Muscle layer of duodenum (tissue), 2 donors: Measurements from ENCODE around the gene COX6A2.
A peak's percentile ranks its signal among the peaks of the same experiment; 100 is the strongest.

Source experiments
- H3K27ac ChIP-seq: one replicate; pipeline ENCODE4 v1.7.0; 2013; ENCODE audit warnings: mild to moderate bottlenecking, low read length
- H3K27me3 ChIP-seq: one replicate; pipeline ENCODE4 v1.7.0; 2013; ENCODE audit warnings: low read depth, mild to moderate bottlenecking, control low read depth, low read length
- H3K36me3 ChIP-seq, 2 donors: one replicate each; pipeline ENCODE4 v1.7.0; 2013; ENCODE audit warnings: low read length in 2 of 2, control low read depth in 1 of 2, mild to moderate bottlenecking in 1 of 2; ENCODE audit not compliant: insufficient read depth in 2 of 2, control insufficient read depth in 1 of 2
- H3K4me1 ChIP-seq, 2 donors: one replicate each; pipeline ENCODE4 v1.7.0; 2013; ENCODE audit warnings: low read length in 2 of 2, mild to moderate bottlenecking in 2 of 2, control low read depth in 1 of 2, moderate library complexity in 1 of 2; ENCODE audit not compliant: insufficient read depth in 2 of 2, control insufficient read depth in 1 of 2
- H3K4me3 ChIP-seq, 2 donors: one replicate each; pipeline ENCODE4 v1.7.0; 2013; ENCODE audit warnings: low read length in 2 of 2, low read depth in 1 of 2, mild to moderate bottlenecking in 1 of 2
- H3K9me3 ChIP-seq, 2 donors: one replicate each; pipeline ENCODE4 v1.7.0; 2013; ENCODE audit warnings: low read length in 2 of 2, control low read depth in 1 of 2, mild to moderate bottlenecking in 1 of 2; ENCODE audit not compliant: control insufficient read depth in 1 of 2
- donor health status: healthy.

COX6A2 gene

GRCh38 chr16:31428279-31428597 is at the start of gene COX6A2:
Gene COX6A2 (minus strand): TSS chr16:31428360. CDS start chr16:31428325, 35 bp downstream.
- Histone ChIP-seq H3K4me1 (peaks cover 0 to 9% of the 10 kb centered on the region in 2 donors), H3K9me3 (no peaks in the 10 kb centered on the region), H3K27ac (no peak within 1 kb of the TSS), H3K4me3 (peak within 1 kb of the TSS; percentile 37 to 55), H3K36me3 (no peaks in the 10 kb centered on the region), H3K27me3 (no peaks in the 10 kb centered on the region)

GRCh38 chr16:31477220-31478216 is 49.4 kb upstream of the COX6A2 start:
- peak overlapping the region; percentile 26 to 44 for H3K4me3 ChIP-seq
- H3K27ac ChIP-seq, result no peak overlapping the region
- H3K9me3 ChIP-seq, result no peaks in the 10 kb centered on the region
- peaks cover 0 to 47% of the 10 kb centered on the region in 2 donors for H3K4me1 ChIP-seq
- no peaks in the 10 kb centered on the region for H3K27me3 ChIP-seq
- H3K36me3 ChIP-seq, result peaks cover 12 to 48% of the 10 kb centered on the region in 2 donors

GRCh38 chr16:31476303-31477219 is 48.4 kb upstream of the COX6A2 start:
- Histone ChIP-seq H3K36me3 (peaks cover 12 to 48% of the 10 kb centered on the region in 2 donors), H3K27ac (no peak overlapping the region), H3K4me1 (peaks cover 0 to 47% of the 10 kb centered on the region in 2 donors), H3K9me3 (no peaks in the 10 kb centered on the region), H3K4me3 (peak overlapping the region in 1 of 2 donors; percentile 48), H3K27me3 (no peaks in the 10 kb centered on the region)

- no peaks in the 10 kb centered on the region for H3K27me3 ChIP-seq
- peaks cover 0 to 47% of the 10 kb centered on the region in 2 donors for H3K4me1 ChIP-seq
These were observed 47.8 kb upstream of the COX6A2 start for GRCh38 chr16:31475946-31476302.

GRCh38 chr16:31474773-31475738 is 46.9 kb upstream of the COX6A2 start:
- H3K4me1 ChIP-seq, result peaks cover 0 to 45% of the 10 kb centered on the region in 2 donors

More at GRCh38 chr16:31475946-31476302, 47.8 kb upstream of the COX6A2 start:
- Histone ChIP-seq H3K27ac (no peak overlapping the region), H3K4me3 (peak overlapping the region in 1 of 2 donors; percentile 48), H3K9me3 (no peaks in the 10 kb centered on the region), H3K36me3 (peaks cover 12 to 48% of the 10 kb centered on the region in 2 donors)

GRCh38 chr16:31474173-31474714 is 46.1 kb upstream of the COX6A2 start:
- H3K4me3 ChIP-seq, result no peak overlapping the region
- no peaks in the 10 kb centered on the region for H3K27me3 ChIP-seq
- peaks cover 12 to 48% of the 10 kb centered on the region in 2 donors for H3K36me3 ChIP-seq
- peaks cover 0 to 45% of the 10 kb centered on the region in 2 donors for H3K4me1 ChIP-seq
- no peaks in the 10 kb centered on the region for H3K9me3 ChIP-seq
- no peak overlapping the region for H3K27ac ChIP-seq

More at GRCh38 chr16:31474773-31475738, 46.9 kb upstream of the COX6A2 start:
- Histone ChIP-seq H3K27ac (no peak overlapping the region), H3K27me3 (no peaks in the 10 kb centered on the region), H3K36me3 (peaks cover 12 to 48% of the 10 kb centered on the region in 2 donors), H3K9me3 (no peaks in the 10 kb centered on the region), H3K4me3 (no peak overlapping the region)

- peaks cover 0 to 45% of the 10 kb centered on the region in 2 donors for H3K4me1 ChIP-seq
- peak overlapping the region; percentile 74 to 88 for H3K4me3 ChIP-seq
- no peaks in the 10 kb centered on the region for H3K27me3 ChIP-seq
- peaks cover 12 to 48% of the 10 kb centered on the region in 2 donors for H3K36me3 ChIP-seq
- peak overlapping the region; percentile 91 for H3K27ac ChIP-seq
- no peaks in the 10 kb centered on the region for H3K9me3 ChIP-seq
These were observed 45.3 kb upstream of the COX6A2 start for GRCh38 chr16:31473264-31473984.

- Histone ChIP-seq H3K4me3 (peak overlapping the region; percentile 74 to 88), H3K4me1 (peaks cover 0 to 44% of the 10 kb centered on the region in 2 donors), H3K27me3 (no peaks in the 10 kb centered on the region), H3K27ac (peak overlapping the region; percentile 91), H3K36me3 (peaks cover 12 to 43% of the 10 kb centered on the region in 2 donors), H3K9me3 (no peaks in the 10 kb centered on the region)
These were observed 44.6 kb upstream of the COX6A2 start for GRCh38 chr16:31472709-31473203.

GRCh38 chr16:31471875-31472708 is 43.9 kb upstream of the COX6A2 start, which contains the start of gene TGFB1I1:
Gene TGFB1I1 (plus strand): TSS chr16:31472152. CDS start chr16:31472189, 37 bp downstream.
- peak within 1 kb of the TSS; percentile 74 to 88 for H3K4me3 ChIP-seq
- peak within 1 kb of the TSS; percentile 91 for H3K27ac ChIP-seq
- no peaks in the 10 kb centered on the region for H3K27me3 ChIP-seq
- peaks cover 0 to 39% of the 10 kb centered on the region in 2 donors for H3K4me1 ChIP-seq
- peaks cover 12 to 37% of the 10 kb centered on the region in 2 donors for H3K36me3 ChIP-seq
- H3K9me3 ChIP-seq, result no peaks in the 10 kb centered on the region
